GM21717 (cell line): ENCODE measurements around the gene DPP6.
"Not testable (repeated sequence)": the region's sequence is repeated elsewhere in the genome, so short reads cannot be mapped to it uniquely, and the experiment has no call there.

ENCODE experiments used
- ATAC-seq: cut with Tn5 transposase; IDR thresholded peaks from one replicate; pipeline ENCODE4 v1.9.1; 2021; ENCODE audit warnings: mild to moderate bottlenecking, moderate library complexity; ENCODE audit not compliant: unreplicated experiment

The DPP6 gene

GRCh38 chr7:154148791-154149516, 96.8 kb downstream of the DPP6 start:
- not testable (repeated sequence) for ATAC-seq

DNA sequence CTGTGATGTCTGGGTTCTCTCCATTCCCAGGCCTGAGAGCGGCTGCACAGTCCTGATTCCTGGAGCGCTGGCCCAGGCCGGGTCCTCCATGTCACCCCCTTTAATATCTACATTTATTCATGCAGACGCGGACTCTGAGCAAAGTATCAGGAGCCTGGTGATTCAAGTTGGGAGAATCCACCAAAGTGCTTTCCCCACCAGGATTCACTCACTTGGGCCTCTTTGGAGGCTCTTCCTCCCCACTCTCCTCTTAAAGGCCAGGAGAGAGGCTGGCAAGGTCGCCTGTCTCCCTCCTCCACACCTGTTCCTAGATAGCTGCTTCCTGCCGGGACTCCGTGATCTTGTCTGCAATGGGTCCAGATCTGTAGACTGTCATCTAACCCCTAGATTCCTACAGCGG, 98.5 kb downstream of the DPP6 start:
- ATAC-seq = not testable (repeated sequence)

DNA sequence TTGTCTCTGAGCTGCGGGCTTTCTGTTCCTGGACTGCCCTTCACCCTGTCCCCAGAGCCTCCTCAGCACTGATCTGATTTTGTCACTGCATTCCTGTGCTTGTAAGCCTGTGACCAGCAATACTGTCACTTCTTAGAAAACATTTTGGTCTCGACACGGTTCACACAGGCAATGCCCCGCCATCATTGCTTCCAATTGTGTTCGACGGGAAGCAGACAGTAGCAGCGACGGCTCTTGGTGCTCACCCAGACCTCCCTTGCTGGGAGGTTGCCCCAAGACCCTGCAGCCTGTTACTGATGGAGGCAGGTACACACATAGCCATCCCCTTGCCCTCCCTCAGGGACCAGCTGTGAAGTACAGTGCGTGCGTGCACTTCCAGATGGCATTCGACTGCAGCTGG, 99.1 kb downstream of the DPP6 start:
- not testable (repeated sequence) for ATAC-seq

DNA sequence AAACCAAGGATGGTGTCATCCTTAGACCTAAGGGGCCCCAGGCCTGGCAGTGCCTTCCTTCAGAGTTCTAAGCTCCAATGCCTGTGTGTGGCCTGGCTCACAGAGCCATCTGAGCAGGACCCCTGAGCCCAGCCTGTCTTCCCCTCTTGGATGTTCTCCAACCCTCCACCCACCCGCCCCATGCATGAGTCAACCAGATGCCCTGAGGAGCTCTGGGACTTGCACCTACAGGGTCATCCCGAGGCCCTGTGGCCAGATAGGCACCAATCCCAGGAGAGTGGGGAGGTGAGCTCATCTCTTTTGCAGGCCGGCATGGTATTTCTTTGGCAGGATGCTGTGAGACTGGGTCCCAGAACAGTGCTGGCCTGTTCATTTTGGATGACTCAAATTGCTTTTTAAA, 103.7 kb downstream of the DPP6 start:
- ATAC-seq = not testable (repeated sequence)

DNA sequence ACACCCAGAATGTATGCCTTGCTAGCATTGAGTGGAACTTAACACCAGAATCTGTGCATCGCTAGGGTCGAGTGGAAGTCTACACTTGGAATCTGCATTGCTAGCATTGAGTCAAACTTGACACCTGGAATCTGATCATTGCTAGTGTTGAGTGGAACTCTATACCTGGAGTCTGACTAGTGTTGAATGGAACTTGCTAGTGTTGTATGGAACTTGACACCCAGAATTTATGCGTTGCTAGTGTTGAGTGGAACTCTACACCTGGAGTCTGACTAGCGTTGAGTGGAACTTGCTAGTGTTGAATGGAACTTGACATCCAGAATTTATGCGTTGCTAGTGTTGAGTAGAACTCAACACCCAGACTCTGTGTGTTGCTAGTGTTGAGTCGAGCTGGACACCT, 110.7 kb downstream of the DPP6 start:
- ATAC-seq = not testable (repeated sequence)

GRCh38 chr7:154163642-154164041, 111.4 kb downstream of the DPP6 start:
- not testable (repeated sequence) for ATAC-seq

DNA sequence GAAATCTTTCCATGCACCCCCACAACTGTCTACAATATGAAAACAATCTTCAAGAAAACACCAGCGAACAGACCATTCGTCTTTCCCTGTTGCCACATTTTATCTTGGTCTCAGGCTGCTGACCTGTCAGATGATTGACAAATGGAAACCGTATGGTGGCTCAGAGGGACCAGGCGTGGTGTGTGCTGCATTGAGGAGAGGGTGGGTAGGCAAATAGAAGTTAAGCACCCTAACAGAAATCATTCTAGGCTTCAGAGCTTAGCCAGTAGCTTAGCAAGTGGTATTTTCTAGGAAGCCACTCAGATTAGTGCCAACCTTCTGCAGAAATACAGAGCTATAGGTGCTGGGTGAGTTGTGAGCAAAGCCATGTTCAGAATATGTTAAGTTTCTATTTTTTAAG, 114.9 kb downstream of the DPP6 start:
- no peak for ATAC-seq

DNA sequence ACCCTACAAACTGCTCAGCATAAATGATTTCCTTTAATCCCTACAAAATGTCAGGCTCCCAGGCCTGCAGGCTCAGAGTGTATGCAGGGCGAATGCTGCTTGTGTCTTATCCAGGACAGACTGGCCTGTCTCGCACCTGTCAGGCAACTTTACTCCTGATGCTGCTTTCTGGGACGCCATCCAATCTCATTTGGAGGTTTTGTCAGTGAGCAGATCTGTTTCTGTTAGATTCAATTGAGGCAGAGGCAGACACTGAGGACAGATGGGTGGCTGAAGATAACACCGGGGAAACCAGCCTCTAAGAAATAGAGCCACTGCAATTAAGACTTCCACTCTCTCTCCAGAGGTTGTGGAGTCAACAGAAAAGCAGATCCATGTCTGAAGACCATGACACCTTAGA, 115.6 kb downstream of the DPP6 start:
- ATAC-seq = no peak

GRCh38 chr7:154171422-154171821, 119.2 kb downstream of the DPP6 start:
- ATAC-seq = no peak

- no peak for ATAC-seq
Observed at GRCh38 chr7:154172236-154172635, 120.0 kb downstream of the DPP6 start.

- ATAC-seq = no peak
Observed at GRCh38 chr7:154177584-154177983, 125.4 kb downstream of the DPP6 start.

GRCh38 chr7:154178895-154179294, 126.7 kb downstream of the DPP6 start:
- no peak for ATAC-seq

DNA sequence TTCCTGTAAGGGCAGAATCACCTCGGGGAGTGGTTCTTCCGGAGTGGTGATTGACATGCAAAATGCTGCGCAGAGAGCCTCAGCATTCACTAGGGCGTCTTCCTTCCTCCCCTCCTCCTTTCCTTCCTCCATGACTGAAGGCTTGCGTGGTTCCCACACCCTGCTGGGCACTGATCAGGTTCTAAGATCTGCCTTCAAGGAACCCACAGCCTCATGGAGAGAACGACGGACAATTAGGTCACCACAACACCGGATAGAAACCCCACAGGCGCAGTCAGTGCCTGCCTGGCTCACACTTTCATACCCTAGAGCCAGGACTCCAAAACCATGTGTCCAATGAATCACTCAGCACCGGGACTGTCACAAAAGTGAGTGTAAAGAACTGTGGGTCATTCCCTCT, 131.3 kb downstream of the DPP6 start:
- ATAC-seq = no peak

- no peak for ATAC-seq
Observed at GRCh38 chr7:154183946-154184345, 131.7 kb downstream of the DPP6 start.

GRCh38 chr7:154186811-154187210, 134.6 kb downstream of the DPP6 start:
- ATAC-seq = no peak

DNA sequence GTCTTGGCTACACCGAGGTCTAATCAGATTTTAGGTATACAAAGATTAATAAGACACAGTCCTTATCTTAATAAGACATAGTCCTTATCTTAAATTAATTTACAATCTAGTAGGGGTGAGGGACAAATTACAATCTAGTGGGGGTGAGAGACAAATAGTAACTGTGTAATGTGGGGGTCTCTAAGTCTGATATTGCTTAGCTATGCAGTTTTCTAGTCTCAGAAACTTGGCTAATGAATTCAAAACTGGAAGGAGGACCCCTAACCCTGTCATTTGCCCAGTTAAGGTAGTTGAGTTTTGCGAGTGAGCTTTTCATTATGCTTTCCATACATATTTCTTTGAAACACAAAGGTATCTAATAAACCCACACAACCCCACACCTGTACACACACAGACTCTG, 136.1 kb downstream of the DPP6 start:
- ATAC-seq = no peak

DNA sequence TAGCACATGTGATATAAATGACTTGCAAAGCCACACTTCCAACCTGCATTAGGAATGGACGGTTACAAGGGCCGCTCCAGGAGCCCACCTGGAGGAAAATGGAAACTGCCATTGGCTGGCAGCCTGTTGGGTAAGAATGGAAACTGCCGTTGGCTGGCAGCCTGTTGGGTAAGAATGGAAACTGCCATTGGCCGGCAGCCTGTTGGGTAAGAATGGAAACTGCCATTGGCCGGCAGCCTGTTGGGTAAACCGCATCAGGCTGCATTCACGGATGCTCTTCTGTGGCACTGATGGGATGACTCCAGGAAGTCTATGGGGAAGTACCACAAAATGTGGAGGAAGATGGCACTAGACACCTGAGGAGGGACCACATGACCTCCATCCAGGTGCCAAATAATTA, 143.1 kb downstream of the DPP6 start:
- no peak for ATAC-seq

DNA sequence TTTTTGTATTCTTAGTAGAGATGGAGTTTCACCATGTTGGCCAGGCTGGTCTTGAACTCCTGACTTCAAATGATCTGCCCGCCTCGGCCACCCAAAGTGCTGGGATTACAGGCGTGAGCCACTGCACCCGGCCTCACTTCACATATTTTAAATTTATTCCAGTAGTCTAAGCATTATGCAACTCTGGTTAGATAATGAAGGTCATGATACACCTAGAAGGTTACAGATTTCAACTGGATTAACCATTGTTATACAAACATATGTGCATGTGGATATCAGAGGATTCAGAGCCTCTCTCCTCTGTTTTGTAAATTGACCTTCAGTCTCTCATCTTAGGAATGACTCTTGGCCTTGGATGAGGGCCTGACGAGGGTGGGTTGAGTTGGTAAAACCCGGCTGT, 146.3 kb downstream of the DPP6 start:
- no peak for ATAC-seq

DNA sequence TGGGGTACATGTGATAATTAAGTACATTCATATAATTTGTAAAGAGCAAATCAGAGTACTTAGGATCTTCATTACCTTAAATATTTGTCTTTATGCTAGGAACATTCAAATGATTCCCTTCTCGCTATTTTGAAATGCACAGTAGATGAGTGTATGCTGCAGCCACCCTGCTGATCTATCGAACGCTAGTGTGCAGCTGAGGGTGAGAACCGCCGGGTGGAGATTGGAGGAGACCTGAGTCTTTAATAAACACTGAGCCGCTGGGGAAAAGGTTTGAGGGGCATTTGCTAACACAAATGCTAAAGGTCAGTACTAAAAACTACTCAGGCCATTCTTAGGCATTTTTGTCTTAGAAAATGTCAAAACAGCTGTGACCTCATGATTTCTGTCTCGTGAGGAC, 148.0 kb downstream of the DPP6 start:
- ATAC-seq = no peak

DNA sequence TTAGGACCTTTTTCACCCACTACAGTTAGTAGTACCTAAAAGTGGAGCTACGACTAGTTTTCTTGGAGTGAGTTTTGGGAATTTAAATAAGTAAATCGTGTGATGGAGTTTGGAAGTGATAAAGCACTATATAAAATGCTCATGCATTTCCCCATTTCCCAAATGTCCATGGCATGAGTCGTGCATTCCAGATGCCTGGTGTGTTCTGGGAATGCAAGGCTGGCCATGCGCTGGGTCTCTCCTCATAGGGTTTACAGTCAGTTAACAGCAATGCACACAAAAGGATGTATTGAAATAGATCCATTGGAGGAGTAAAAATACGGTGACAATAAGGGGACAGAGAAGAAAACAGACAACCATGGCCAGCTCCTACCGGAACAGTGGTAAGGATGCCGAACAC, 149.8 kb downstream of the DPP6 start:
- ATAC-seq = no peak

- ATAC-seq = no peak
Observed at GRCh38 chr7:154204046-154204445, 151.8 kb downstream of the DPP6 start.

DNA sequence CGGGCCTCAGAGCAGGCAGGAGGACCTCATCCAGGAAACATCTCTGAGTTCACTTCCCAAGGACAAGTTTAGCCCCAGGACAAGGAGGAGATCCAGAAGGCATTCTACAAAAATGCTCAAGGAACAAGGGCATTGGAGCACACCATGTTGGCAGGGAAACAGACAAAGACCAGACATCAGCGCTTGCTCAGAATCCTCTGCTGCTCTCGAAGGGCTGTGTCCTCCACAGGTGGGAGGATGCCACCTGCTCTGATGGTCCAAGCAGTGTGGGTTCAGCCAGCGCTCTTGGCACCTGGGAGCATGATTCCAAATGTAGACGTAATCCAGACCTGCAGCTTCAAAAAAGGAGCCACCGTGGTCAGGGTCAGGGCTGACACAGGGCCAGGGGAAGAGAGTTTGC, 160.7 kb downstream of the DPP6 start:
- no peak for ATAC-seq

GRCh38 chr7:154217688-154218340, 165.6 kb downstream of the DPP6 start:
- no peak for ATAC-seq
